Astrocyte (in vitro differentiated cells and primary cell): Measurements from ENCODE around the gene ECE2.

Experiments
- EZH2 ChIP-seq: IDR thresholded peaks from 2 replicates; pipeline ENCODE4 v1.6.1; 2012; ENCODE audit warnings: mild to moderate bottlenecking, low read length, inconsistent platforms; ENCODE audit not compliant: insufficient read depth
- TF ChIP-seq, protein P1 (sequence below): IDR thresholded peaks from 2 replicates; pipeline ENCODE4 v1.5.1; 2011; ENCODE audit warnings: low read depth, mild to moderate bottlenecking, inconsistent platforms, low read length, moderate library complexity; ENCODE audit not compliant: insufficient read depth

DNA sequence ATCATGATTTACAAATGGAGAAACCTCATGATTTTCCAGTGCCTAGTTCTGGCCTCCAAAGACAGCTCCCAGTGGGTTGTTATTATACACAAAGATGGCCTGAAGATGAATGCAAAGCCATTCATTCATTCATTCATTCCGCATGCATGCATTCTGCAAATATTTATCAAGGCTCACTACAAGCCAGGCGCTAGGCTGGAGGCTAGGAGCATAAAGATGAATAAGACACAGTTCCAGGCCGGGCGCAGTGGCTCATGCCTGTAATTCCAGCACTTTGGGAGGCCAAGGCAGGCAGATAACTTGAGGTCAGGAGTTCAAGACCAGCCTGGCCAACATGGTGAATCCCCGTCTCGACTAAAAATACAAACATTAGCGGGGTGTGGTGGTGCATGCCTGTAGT lies 20.8 kb downstream of the ECE2 start:
- TF ChIP-seq, protein P1, sequence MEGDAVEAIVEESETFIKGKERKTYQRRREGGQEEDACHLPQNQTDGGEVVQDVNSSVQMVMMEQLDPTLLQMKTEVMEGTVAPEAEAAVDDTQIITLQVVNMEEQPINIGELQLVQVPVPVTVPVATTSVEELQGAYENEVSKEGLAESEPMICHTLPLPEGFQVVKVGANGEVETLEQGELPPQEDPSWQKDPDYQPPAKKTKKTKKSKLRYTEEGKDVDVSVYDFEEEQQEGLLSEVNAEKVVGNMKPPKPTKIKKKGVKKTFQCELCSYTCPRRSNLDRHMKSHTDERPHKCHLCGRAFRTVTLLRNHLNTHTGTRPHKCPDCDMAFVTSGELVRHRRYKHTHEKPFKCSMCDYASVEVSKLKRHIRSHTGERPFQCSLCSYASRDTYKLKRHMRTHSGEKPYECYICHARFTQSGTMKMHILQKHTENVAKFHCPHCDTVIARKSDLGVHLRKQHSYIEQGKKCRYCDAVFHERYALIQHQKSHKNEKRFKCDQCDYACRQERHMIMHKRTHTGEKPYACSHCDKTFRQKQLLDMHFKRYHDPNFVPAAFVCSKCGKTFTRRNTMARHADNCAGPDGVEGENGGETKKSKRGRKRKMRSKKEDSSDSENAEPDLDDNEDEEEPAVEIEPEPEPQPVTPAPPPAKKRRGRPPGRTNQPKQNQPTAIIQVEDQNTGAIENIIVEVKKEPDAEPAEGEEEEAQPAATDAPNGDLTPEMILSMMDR = no peak
- TF ChIP-seq EZH2 = no peak
